HG03060 (cell line): ENCODE measurements around the gene AKAP6.

Experiments
- ATAC-seq: cut with Tn5 transposase; IDR thresholded peaks from one replicate; pipeline ENCODE4 v1.9.1; 2021; ENCODE audit warnings: low read depth, moderate number of reproducible peaks; ENCODE audit not compliant: unreplicated experiment

The AKAP6 gene

GRCh38 chr14:32404784-32405573 lies 75.9 kb downstream of the AKAP6 start:
- no peak for ATAC-seq

- no peak for ATAC-seq
Measured at GRCh38 chr14:32405856-32406255, 76.8 kb downstream of the AKAP6 start.

GRCh38 chr14:32407130-32407529 lies 78.0 kb downstream of the AKAP6 start:
- no peak for ATAC-seq

GRCh38 chr14:32408018-32408417 lies 78.9 kb downstream of the AKAP6 start:
- no peak for ATAC-seq

- ATAC-seq, result no peak
Measured at GRCh38 chr14:32412103-32412502, 83.0 kb downstream of the AKAP6 start.

- ATAC-seq, result no peak
Measured at GRCh38 chr14:32412532-32412931, 83.4 kb downstream of the AKAP6 start.

- ATAC-seq, result no peak
Measured at GRCh38 chr14:32413967-32414640, 85.0 kb downstream of the AKAP6 start.

GRCh38 chr14:32414808-32415255 lies 85.7 kb downstream of the AKAP6 start:
- ATAC-seq, result no peak

GRCh38 chr14:32417956-32418552 lies 89.0 kb downstream of the AKAP6 start:
- ATAC-seq, result no peak

GRCh38 chr14:32419429-32419828 lies 90.3 kb downstream of the AKAP6 start:
- no peak for ATAC-seq

- ATAC-seq, result no peak
Measured at GRCh38 chr14:32421781-32422180, 92.7 kb downstream of the AKAP6 start.

- ATAC-seq, result no peak
Measured at GRCh38 chr14:32422440-32422839, 93.3 kb downstream of the AKAP6 start.

GRCh38 chr14:32426028-32426427 lies 96.9 kb downstream of the AKAP6 start:
- ATAC-seq, result no peak

GRCh38 chr14:32426586-32427388 lies 97.7 kb downstream of the AKAP6 start:
- no peak for ATAC-seq

- no peak for ATAC-seq
Measured at GRCh38 chr14:32427726-32428528, 98.8 kb downstream of the AKAP6 start.

- no peak for ATAC-seq
Measured at GRCh38 chr14:32428875-32429274, 99.8 kb downstream of the AKAP6 start.

GRCh38 chr14:32430326-32430725 lies 101.2 kb downstream of the AKAP6 start:
- ATAC-seq, result no peak

- ATAC-seq, result no peak
Measured at GRCh38 chr14:32432813-32433538, 103.9 kb downstream of the AKAP6 start.

GRCh38 chr14:32434180-32434579 lies 105.1 kb downstream of the AKAP6 start:
- no peak for ATAC-seq
